ENCODE data around the gene MORC4. TPM values are rescaled to one million over a fixed set of nuclear protein-coding genes. Genes with fewer than 3 reads are reported as not detected.

Gene MORC4
- total RNA-seq, 1 donor from 2014 or later, result 19.7 TPM

DNA sequence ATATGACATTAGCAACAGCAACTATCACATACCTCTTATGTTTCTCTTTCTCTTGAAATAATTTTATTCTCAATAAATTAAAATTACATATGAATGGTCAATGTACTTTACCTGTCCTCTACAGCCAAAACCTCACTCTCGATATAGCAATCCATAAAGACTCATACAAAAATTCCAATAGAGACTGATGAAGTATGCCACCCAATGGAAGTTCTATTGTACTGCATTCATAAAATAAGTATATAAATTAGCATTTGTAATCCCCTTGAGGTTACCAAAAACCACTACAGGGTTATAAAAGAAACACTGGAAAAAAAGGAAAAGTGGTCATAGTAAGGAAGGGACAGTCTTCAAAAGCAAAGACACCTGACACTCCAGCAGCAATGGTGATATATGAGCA lies 47.0 kb downstream of the MORC4 start:
- no peak for DNase-seq (ENCODE audit: low spot score)

DNA sequence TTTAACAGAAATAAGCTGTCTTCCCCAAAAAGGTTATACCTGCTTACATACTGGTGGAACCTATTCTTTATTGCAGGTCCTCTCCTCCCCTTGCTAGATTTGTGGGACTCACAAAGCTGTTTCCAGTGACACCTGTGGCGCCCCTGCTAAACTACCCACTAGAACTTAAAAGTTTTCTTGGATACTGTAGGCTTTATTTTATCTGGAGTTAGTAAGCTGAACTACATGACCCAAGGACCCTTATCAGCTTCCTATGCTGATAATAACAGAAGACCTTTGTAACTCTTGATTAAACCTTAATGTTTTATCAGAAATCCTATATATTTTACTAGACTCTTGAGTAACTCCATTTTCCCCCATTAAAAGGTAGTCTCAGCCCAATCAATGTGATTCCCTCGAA lies 47.5 kb downstream of the MORC4 start:
- no peak for DNase-seq (ENCODE audit: low spot score)

DNA sequence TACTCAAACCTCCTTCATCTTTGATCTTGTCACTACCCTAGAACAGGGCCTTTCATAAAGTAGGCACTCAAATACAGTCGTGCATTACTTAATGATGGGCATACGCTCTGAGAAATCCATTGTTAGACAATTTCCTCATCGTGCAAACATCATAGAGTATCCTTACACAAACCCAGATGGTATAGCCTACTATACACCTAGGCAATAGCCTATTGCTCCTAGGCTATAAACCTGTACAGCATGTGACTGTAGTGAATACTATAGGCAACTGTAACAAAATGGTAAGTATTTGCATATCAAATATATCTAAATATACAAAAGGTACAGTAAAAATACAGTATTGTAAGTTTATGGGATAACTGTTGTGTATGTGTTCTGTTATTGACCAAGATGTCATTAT lies 47.9 kb downstream of the MORC4 start:
- DNase-seq (ENCODE audit: low spot score), result no peak

DNA sequence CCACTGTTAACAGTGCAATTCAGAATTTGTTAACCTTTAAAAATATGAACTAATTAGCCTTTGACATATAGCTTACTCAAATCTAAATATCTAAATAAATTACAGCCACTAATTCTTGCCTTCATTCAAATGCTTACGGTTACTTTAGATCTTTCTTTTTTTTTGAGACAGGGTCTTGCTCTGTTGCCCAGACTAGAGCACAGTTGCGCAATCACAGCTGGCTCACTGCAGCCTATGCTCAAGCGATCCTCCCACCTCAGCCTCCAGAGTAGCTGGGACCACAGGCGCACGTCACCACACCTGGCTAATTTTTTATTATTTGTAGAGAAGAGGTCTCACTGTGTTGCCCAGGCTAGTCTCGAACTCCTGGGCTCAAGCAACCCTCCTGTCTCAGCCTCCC lies 48.8 kb downstream of the MORC4 start:
- DNase-seq (ENCODE audit: low spot score), result no peak

DNA sequence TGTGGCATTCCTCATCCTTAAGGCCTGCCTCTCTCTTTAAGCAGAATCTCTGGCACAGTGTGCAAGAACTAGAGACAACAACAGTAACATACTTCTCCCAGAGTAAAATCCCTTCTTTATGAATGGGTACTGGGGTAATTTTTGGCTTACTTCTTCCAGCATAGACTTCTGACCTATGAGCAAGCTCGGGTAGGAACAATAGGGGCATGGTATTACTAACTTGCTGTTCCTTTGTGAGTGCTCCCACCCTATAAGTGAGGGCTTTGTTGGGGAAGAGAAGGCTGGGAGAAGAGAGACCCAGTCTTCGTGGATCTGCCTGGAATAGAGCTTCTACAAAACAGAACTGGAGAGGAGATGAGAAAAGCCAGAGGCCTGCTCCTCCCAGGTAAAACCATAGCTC lies 49.6 kb downstream of the MORC4 start:
- DNase-seq (ENCODE audit: low spot score), result no peak

DNA sequence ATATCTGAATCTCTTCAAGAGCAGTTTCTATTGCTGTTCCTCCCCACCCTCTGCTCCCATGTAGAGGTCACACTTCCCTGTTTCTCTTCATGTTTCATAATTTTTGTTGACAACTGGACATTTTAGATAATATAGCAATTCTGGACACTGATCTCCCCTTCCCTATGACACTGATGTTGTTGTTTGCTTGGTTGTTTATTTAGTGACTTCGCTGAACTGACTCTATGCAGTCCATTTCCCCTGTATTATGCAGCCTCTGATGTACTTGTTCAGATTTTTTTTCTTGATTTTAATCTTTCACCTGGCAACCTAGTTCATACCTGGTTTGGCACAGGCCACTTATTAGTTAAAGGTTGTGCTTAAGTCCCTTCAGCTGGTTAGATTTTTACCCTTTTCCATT lies 50.6 kb downstream of the MORC4 start:
- DNase-seq (ENCODE audit: low spot score), result no peak

DNA sequence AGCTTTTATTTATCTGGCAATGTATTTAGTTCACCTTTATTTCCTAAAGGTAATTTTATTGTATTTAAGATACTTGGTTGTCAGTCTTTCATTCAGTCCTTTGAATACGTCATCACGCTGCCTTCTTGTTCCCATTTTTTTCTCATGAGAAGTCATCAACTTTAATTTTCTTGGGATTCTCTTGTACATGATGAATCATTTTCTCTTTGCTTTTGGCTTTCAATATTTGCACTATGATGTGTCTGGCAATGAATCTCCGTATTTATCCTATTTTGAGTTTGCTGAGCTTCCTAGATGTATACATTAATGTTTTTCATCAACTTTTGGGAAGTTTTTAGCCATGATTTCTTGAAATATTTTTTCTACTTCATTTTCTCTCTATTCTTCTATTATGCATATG lies 51.4 kb downstream of the MORC4 start:
- no peak for DNase-seq (ENCODE audit: low spot score)

DNA sequence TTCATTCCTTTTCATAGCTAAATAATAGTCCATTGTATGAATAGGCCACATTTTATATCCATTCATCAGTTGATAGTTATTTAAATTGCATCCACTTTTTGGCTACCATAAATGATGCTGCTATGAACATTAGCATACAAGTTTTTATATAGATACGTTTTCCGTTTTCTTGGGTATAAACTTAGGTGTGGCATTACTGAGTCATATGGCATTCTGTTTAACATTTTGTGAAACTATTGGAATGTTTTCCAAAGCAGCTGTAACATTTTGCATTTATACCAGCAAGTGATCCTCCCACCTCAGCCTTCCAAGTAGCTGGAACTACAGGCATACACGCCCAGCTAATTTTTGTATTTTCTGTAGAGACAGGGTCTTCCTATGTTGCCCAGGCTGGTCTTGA lies 53.5 kb downstream of the MORC4 start:
- DNase-seq (ENCODE audit: low spot score), result no peak

DNA sequence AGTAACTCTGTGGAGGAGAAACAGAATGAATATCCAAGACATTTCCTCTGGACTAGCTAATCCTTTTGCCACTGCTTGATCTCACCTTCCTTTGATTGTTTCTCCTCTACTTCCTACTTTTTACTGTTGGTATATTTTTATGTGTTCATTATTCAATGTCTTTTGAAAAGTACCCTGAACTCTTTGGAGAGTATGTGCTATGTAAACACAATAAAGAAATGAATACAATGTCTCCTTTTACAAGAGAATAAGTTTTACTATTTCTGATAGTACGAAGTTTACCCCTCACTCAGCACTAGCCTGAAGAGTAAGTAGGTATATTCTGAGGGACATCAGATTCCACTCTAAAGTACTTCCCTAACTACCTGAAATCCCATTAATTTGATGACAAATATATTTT lies 59.9 kb downstream of the MORC4 start:
- no peak for DNase-seq (ENCODE audit: low spot score)

DNA sequence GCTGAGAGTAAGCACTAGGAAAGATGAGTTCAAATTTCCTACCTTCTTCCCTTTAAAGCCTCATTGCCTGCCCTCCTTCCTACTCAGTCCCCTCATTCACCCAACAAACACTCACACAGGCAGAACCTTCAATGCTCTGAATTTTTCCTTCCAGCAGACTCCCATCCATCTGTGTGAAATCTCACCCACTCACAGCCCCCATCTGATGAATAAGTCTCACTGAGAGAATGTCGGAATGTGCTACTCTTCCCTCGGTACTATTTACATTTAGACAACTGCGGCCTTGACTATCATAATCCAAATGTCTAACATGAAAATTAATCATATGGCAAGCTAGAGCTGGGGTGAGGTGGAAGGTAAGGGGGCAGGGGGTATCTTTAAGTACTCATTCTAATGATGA lies 60.4 kb downstream of the MORC4 start:
- DNase-seq (ENCODE audit: low spot score), result no peak

DNA sequence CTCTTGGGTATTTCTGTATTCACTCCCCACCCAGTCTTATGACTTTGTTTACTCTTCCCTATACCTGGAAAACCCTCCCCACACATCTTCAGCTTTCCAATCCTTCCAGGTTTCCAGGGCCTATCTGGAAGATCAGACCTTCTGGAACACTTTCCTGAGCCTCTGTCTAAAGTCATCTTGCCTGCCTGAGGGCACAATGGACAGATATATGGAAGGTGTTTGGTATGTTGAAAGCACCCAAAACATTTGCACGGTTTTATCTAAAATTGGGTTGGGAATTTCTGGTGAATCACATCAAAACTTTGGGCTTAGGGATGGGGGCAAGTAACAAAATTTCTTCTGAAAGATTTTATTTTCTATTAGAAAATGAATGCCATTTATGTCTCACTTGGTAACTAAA lies 63.8 kb downstream of the MORC4 start:
- no peak for DNase-seq (ENCODE audit: low spot score)

DNA sequence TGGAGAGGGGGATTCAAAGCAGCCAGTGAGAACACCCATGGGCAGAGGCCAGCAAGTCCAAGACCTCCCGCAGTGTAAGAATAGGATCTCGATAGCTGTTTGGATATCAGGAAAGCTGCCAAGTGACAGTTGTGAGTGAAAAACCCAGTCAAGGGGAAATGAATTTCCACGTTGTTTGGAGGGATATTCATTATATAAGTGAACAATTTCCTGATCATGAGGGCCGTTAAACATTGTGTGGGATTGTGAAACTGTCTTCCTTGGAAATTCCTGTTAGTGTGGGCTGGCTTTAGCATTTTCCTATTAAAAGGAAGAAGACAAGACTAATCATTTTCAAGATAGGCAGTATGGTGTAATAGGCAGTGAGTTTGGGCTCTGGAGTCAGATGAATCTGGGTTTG lies 64.8 kb downstream of the MORC4 start:
- no peak for DNase-seq (ENCODE audit: low spot score)

DNA sequence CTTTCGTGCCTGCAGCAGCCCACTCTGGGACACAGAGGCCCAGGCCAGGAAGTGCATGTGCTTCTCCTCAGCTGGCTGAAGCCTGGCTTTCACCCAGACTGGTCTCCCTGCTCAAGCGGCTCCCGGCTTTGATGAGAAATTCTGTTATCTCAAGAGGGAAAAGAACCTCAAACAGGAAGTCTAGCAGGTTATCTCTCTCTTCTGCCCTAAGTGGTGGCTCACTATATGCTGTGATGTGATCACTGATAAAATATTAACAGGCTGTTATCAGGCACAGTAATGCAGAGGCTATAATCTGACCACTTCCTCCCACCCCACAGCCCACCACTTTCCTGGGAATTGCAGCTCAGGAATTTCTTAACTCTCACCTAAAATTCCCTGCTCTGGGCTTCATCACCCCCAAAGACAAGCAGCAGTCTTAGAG lies 66.5 kb downstream of the MORC4 start:
- DNase-seq (ENCODE audit: low spot score), result no peak

DNA sequence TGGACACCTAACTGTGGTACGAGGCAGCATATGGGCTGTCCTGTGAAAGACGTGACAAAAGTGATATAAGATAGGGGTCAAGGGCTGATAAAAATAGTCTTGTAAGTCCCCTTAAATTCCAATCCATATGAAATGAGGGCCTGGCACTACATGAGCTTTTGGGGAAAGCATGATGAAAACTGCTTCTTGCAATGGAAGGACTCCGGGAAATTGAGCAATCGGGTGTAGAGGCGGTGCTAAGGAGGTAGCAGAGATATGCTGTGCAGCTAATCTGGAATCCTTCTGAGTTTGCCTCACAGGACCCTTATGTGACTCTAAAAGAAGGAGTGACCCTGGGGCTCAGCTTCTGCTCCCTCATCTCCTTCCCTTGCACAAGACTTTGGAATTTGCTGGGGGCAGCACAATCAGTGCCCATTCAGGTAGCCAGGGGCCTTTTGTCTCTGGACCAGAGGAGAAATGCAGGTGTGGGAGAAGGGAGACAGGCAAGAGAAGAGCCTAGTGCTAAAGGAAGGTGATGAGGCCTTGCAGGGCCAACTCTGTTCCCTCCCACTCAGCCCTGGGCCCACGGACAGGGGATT lies 67.0 kb downstream of the MORC4 start:
- DNase-seq (ENCODE audit: low spot score), result no peak

DNA sequence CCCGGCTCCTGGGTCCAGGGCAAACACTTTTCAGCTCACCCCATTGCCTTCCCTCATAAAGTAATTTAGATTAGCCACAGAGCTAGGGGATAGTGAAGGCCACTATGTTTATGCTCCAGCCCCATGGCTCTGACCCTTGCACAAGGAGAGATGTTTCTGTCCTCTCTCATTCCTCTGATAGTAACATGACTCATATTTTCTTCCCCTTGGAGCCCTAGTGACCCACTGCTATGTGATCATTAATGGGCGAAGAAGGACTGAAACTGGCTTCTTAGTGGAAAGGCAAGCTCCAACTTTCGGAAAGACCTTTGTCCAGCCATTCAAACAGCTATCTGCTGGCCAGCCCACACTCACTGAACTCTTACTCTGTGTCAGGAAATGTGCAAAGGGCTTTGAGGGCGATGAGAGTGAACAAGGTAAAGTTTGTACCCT lies 67.5 kb downstream of the MORC4 start:
- DNase-seq (ENCODE audit: low spot score), result no peak

DNA sequence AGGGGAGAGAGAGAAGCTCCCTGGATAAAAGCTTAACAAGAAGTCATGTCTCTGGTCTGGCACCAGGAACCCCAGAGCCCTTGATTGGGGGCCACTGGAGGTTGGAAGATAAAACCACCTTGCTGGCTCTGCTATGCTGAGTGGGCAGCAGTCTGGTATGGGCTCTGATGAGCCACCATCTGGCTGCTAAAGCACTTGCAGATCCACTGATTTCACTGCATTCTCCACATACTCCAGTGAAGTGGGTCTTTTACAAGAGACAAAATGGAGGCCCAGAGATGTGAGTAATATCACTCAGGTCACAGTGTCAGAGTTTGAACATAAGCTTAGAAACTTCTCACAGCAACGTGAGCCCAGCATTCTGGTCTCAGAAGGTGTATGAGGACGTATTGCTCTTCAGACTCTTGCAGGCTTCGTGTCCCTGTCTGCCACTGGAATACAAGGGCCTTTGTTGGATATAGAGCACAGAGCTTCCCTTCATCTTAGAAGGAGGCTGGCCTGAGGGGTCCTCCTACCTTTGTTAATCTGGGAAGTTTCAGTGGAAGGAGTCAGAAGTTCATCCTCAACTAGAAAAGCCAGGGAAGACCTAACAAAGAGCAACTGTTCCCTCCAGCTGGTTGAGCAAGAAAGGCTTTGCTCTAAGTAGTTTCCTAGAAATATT lies 68.1 kb downstream of the MORC4 start:
- no peak for DNase-seq (ENCODE audit: low spot score)

DNA sequence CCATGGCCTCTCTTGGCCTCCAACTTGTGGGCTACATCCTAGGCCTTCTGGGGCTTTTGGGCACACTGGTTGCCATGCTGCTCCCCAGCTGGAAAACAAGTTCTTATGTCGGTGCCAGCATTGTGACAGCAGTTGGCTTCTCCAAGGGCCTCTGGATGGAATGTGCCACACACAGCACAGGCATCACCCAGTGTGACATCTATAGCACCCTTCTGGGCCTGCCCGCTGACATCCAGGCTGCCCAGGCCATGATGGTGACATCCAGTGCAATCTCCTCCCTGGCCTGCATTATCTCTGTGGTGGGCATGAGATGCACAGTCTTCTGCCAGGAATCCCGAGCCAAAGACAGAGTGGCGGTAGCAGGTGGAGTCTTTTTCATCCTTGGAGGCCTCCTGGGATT lies 71.8 kb downstream of the MORC4 start:
- DNase-seq (ENCODE audit: low spot score), result no peak

DNA sequence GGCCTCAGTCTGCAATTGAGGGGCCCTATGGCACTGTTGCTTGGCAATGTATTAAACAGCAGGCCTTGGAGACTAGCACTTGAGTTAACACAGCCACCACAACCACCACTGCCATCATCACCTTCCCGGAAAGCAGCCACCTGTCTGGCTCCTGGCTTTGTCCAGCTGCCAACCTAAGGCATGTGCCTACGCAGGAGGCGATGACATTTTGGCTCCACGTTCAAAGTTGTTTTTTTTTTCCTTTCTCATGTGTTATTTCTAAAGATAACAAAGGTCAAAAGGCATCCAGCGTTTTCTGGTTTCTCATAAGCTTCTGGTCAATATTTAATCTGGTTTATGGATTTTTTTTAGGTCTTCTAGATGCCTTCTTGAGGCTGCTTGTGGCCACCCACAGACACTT lies 72.3 kb downstream of the MORC4 start:
- DNase-seq (ENCODE audit: low spot score), result no peak

DNA sequence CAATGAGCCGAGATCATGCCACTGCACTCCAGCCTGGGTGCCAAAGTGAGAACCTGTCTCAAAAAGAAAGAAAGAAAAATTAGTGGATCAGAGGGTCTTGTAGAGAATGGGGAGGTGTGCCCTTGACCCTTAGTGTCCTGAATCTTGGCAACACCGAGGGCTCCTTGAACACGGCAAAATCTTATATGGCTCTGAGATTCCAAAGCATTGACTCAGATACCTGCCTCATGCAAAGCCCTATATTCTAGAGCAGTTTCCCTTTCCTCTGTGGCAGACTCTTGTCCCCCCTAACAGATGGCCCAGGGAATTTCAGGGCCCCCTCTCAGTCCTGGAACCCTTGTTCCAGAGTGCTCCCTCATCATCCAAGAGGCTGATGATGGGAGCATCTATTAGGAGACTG lies 73.0 kb downstream of the MORC4 start:
- no peak for DNase-seq (ENCODE audit: low spot score)

DNA sequence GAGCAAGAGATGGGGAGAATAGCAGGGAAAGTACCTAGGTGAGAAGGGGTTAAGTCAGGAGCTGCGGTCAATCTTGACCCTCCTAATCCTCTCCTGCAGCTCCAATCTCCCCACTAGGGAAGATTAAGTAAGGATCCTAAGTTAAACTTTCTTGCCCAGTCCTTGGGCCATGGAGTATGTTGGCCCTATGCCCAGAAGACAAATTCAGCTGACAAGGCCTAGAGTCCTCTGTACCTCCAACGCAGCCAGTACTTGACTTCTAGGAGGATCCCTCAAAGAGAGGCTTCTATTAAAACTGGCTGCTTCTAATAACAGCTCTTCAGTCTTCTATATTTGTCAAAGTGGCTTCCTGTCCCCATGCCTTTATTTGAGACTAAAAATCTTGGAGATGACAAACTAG lies 78.4 kb downstream of the MORC4 start:
- no peak for DNase-seq (ENCODE audit: low spot score)

DNA sequence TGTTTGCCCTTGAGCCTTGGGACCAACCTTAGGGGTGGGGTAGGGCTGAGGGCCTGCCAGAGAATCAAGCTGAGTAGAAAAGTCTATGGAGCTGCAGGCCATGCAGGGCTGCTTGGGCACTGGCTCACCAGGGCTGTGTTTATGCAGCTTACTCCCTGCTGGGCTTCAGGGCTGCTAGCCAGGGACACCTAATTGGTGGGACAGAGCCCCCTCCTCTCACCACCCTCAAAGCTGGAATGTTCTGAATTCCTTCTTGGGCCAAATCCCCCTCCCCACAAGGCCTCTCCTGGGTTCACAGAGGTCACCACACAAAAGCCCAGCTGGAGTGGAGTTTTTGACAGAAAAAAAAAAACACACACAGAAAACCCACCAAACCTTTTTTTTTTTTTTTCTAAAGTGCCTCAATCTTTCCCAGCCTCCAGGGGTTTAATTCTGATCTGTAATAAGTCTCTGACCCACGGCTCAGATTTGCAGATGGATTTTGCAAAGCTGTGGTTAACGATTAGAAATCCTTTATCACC lies 80.0 kb downstream of the MORC4 start, which contains the start of gene CLDN2:
TSS of gene CLDN2 (plus strand) at position 471 of the 521 bp plus-strand sequence. CDS start 7,827 bp downstream, outside the sequence.
- no peak for DNase-seq (ENCODE audit: low spot score)

DNA sequence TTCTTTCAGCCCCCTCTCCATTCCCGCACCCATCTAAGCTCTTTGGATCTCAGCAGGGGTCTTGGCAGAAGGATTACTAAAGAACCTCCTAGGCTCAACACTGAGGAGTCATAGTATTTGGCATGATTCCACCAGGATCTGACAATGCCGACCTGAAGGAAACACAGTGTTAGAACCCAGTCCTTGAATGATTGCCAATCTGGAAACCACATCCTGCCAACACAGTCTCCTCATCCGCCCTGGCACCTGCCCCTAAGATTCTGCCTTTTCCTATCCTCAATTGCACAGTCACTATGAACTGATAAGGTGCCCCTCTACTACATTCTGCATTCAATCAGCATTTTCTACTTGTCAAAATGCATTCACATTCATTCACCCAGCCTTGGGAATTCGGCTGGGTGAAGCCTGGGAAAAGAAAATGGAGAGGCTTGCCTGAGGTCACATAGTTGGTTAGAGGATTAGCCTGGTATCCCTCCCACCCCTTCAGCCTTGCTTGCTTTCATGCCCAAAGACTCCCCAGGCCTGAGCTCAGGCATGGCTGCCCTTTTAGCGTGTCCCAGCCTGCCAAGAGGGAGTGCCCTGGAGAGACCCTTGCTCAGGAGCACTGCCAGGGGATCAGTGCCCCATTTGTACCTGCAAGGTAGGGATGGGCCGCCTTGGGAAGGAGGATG lies 82.0 kb downstream of the MORC4 start:
- no peak for DNase-seq (ENCODE audit: low spot score)

DNA sequence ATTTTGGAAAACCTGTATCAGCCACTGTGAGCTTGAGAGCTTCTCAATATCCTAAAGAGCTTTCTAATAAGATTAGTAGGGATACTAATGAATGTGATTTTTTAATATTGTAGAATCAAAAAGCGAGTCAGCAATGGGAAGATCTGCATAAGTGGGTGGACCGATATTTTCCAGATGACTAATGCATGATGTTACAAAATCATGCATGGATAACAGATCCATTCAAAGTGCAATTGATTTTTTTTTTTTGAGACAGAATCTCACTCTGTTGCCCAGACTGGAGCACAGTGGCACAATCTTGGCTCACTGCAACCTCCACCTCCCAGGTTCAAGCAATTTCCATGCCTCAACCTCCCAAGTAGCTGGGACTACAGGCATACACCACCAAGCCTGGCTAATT lies 87.1 kb downstream of the MORC4 start:
- no peak for DNase-seq (ENCODE audit: low spot score)

All from ureter (tissue), 1 donor.